ENCODE data around the gene DLK2. TPM values are rescaled to one million over a fixed set of nuclear protein-coding genes. Genes with fewer than 3 reads are reported as not detected.

DLK2 gene
- total and polyA plus RNA-seq, 2 experiments from 2014 or later: 0.21 to 0.47 TPM

DNA sequence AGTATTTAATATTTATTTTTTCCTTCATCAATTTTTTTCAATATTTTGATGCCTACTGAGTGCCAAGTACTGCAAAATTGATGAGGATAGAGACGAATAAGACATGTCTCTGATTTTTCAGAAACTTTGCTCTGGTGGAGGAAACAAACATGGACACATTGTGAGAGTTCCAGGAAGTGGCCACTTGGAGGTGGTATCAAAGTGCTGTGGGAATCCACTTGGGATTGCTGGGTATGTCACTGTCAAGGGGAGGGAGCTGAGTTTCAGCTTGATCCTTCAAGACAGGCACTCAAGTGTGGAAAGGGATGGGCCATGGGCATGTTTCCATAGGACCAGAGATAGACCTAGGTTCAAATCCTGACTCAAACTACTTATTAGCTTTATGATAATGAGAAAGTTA, 52.5 kb downstream of the DLK2 start:
- no peaks in the 10 kb centered on the region for H3F3A ChIP-seq (replicated peaks; ENCODE audit: low read depth)
- Mint-ChIP-seq H3K27me3 (ENCODE audit: insufficient read depth, low read depth, poor library complexity) (peaks cover 4% of the 10 kb centered on the region), H3K4me3 (no peak overlapping the region), H3K9me3 (no peaks in the 10 kb centered on the region), H3K27ac (no peak overlapping the region), H3K36me3 (ENCODE audit: low read depth) (no peaks in the 10 kb centered on the region; the same call in 2 of the 3 replicates), H3K4me1 (no peaks in the 10 kb centered on the region)
- H3K4me1 ChIP-seq (ENCODE audit: insufficient read depth): no peaks in the 10 kb centered on the region
- no peaks in the 10 kb centered on the region for H4K20me1 ChIP-seq (replicated peaks; ENCODE audit: insufficient read depth)
- no peaks in the 10 kb centered on the region for H3K36me3 ChIP-seq (ENCODE audit: insufficient read depth)
- no peak overlapping the region for H3K4me2 ChIP-seq
- H3K4me3 ChIP-seq: no peak overlapping the region
- no peak overlapping the region for H2AFZ ChIP-seq
- no peaks in the 10 kb centered on the region for H3K79me2 ChIP-seq (replicated peaks; ENCODE audit: insufficient read depth)
- 0 out of 2 replicates have a peak, but pooled peaks cover 3% of the 10 kb centered on the region for H3K9me2 ChIP-seq (ENCODE audit: insufficient read depth)
- ATAC-seq (no peak), DNase-seq (ENCODE audit: low spot score) (no peak)
- H3K27ac ChIP-seq (ENCODE audit: low read depth): no peak overlapping the region
- H3K27me3 ChIP-seq (ENCODE audit: insufficient read depth): no peaks in the 10 kb centered on the region
- TF ChIP-seq ZNF114 (CRISPR knock-in tag; IDR thresholded peaks at IDR 0.05) (no peak), EZH2phosphoT487 (IDR thresholded peaks at IDR 0.05; ENCODE audit: unreplicated experiment) (no peak), POLR2AphosphoS5 (IDR thresholded peaks at IDR 0.05; ENCODE audit: low read depth) (no peak), NANOG (IDR thresholded peaks at IDR 0.05; ENCODE audit: borderline replicate concordance) (no peak), CREB1 (CRISPR knock-in tag; IDR thresholded peaks at IDR 0.05; ENCODE audit: low read depth) (no peak), JUNB (IDR thresholded peaks at IDR 0.05; ENCODE audit: unreplicated experiment) (no peak)
- TF ChIP-seq, protein P1, sequence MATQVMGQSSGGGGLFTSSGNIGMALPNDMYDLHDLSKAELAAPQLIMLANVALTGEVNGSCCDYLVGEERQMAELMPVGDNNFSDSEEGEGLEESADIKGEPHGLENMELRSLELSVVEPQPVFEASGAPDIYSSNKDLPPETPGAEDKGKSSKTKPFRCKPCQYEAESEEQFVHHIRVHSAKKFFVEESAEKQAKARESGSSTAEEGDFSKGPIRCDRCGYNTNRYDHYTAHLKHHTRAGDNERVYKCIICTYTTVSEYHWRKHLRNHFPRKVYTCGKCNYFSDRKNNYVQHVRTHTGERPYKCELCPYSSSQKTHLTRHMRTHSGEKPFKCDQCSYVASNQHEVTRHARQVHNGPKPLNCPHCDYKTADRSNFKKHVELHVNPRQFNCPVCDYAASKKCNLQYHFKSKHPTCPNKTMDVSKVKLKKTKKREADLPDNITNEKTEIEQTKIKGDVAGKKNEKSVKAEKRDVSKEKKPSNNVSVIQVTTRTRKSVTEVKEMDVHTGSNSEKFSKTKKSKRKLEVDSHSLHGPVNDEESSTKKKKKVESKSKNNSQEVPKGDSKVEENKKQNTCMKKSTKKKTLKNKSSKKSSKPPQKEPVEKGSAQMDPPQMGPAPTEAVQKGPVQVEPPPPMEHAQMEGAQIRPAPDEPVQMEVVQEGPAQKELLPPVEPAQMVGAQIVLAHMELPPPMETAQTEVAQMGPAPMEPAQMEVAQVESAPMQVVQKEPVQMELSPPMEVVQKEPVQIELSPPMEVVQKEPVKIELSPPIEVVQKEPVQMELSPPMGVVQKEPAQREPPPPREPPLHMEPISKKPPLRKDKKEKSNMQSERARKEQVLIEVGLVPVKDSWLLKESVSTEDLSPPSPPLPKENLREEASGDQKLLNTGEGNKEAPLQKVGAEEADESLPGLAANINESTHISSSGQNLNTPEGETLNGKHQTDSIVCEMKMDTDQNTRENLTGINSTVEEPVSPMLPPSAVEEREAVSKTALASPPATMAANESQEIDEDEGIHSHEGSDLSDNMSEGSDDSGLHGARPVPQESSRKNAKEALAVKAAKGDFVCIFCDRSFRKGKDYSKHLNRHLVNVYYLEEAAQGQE (IDR thresholded peaks at IDR 0.05; ENCODE audit: unreplicated experiment): no peak
- TF ChIP-seq, protein P2, sequence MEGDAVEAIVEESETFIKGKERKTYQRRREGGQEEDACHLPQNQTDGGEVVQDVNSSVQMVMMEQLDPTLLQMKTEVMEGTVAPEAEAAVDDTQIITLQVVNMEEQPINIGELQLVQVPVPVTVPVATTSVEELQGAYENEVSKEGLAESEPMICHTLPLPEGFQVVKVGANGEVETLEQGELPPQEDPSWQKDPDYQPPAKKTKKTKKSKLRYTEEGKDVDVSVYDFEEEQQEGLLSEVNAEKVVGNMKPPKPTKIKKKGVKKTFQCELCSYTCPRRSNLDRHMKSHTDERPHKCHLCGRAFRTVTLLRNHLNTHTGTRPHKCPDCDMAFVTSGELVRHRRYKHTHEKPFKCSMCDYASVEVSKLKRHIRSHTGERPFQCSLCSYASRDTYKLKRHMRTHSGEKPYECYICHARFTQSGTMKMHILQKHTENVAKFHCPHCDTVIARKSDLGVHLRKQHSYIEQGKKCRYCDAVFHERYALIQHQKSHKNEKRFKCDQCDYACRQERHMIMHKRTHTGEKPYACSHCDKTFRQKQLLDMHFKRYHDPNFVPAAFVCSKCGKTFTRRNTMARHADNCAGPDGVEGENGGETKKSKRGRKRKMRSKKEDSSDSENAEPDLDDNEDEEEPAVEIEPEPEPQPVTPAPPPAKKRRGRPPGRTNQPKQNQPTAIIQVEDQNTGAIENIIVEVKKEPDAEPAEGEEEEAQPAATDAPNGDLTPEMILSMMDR (conservative IDR thresholded peaks at IDR 0.05; ENCODE audit: low read depth in 2 of 2): peak in 1 of 2 experiments; percentile 8; a peak in 1 of 4 replicates

DNA sequence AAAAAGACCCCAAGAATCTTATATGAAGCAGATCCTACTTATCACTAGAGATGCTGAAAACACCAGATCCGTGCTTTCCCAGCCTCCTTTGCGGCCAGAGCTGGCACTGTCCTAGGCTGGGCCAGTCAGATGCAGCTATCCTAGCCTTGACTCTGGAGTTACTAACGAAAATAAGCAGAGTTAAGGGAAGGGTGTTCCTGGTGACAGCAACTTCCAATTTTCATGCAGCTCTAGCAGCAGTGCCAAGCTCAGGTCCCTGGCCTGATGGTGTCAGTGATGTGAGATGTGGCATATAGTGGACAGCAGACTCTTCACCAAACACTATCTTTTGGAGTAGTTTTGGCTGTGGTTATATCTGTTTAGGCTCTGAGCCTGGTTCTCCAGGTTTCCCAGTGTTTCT, 53.6 kb downstream of the DLK2 start:
- no peak overlapping the region for H3K4me3 ChIP-seq
- no peaks in the 10 kb centered on the region for H4K20me1 ChIP-seq (replicated peaks; ENCODE audit: insufficient read depth)
- no peak for ATAC-seq
- no peaks in the 10 kb centered on the region for H3K9me2 ChIP-seq (ENCODE audit: insufficient read depth)
- peaks cover 5% of the 10 kb centered on the region for H3K27me3 Mint-ChIP-seq (ENCODE audit: insufficient read depth, low read depth, poor library complexity)
- H3K79me2 ChIP-seq (replicated peaks; ENCODE audit: insufficient read depth): no peaks in the 10 kb centered on the region
- no peaks in the 10 kb centered on the region; the same call in 2 of the 3 replicates for H3K36me3 Mint-ChIP-seq (ENCODE audit: low read depth)
- H3K27ac ChIP-seq (ENCODE audit: low read depth): no peak overlapping the region
- no peak overlapping the region for H3K4me2 ChIP-seq
- H2AFZ ChIP-seq: no peak overlapping the region
- H3K4me3 Mint-ChIP-seq: no peak overlapping the region
- no peak for DNase-seq (ENCODE audit: low spot score)
- H3K4me1 Mint-ChIP-seq: peaks cover 5% of the 10 kb centered on the region; the same call in 2 of the 3 replicates
- H3K36me3 ChIP-seq (ENCODE audit: insufficient read depth): no peaks in the 10 kb centered on the region
- H3K4me1 ChIP-seq (ENCODE audit: insufficient read depth): no peaks in the 10 kb centered on the region
- H3K9me3 Mint-ChIP-seq: no peaks in the 10 kb centered on the region
- H3F3A ChIP-seq (replicated peaks; ENCODE audit: low read depth): no peaks in the 10 kb centered on the region
- no peak overlapping the region for H3K27ac Mint-ChIP-seq
- no peaks in the 10 kb centered on the region for H3K27me3 ChIP-seq (ENCODE audit: insufficient read depth)
- TF ChIP-seq EZH2phosphoT487 (IDR thresholded peaks at IDR 0.05; ENCODE audit: unreplicated experiment): no peak
- TF ChIP-seq, protein P3, sequence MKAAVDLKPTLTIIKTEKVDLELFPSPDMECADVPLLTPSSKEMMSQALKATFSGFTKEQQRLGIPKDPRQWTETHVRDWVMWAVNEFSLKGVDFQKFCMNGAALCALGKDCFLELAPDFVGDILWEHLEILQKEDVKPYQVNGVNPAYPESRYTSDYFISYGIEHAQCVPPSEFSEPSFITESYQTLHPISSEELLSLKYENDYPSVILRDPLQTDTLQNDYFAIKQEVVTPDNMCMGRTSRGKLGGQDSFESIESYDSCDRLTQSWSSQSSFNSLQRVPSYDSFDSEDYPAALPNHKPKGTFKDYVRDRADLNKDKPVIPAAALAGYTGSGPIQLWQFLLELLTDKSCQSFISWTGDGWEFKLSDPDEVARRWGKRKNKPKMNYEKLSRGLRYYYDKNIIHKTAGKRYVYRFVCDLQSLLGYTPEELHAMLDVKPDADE (IDR thresholded peaks at IDR 0.05): no peak
- no peak for TF ChIP-seq ZNF114 (CRISPR knock-in tag; IDR thresholded peaks at IDR 0.05)
- TF ChIP-seq, protein P4, sequence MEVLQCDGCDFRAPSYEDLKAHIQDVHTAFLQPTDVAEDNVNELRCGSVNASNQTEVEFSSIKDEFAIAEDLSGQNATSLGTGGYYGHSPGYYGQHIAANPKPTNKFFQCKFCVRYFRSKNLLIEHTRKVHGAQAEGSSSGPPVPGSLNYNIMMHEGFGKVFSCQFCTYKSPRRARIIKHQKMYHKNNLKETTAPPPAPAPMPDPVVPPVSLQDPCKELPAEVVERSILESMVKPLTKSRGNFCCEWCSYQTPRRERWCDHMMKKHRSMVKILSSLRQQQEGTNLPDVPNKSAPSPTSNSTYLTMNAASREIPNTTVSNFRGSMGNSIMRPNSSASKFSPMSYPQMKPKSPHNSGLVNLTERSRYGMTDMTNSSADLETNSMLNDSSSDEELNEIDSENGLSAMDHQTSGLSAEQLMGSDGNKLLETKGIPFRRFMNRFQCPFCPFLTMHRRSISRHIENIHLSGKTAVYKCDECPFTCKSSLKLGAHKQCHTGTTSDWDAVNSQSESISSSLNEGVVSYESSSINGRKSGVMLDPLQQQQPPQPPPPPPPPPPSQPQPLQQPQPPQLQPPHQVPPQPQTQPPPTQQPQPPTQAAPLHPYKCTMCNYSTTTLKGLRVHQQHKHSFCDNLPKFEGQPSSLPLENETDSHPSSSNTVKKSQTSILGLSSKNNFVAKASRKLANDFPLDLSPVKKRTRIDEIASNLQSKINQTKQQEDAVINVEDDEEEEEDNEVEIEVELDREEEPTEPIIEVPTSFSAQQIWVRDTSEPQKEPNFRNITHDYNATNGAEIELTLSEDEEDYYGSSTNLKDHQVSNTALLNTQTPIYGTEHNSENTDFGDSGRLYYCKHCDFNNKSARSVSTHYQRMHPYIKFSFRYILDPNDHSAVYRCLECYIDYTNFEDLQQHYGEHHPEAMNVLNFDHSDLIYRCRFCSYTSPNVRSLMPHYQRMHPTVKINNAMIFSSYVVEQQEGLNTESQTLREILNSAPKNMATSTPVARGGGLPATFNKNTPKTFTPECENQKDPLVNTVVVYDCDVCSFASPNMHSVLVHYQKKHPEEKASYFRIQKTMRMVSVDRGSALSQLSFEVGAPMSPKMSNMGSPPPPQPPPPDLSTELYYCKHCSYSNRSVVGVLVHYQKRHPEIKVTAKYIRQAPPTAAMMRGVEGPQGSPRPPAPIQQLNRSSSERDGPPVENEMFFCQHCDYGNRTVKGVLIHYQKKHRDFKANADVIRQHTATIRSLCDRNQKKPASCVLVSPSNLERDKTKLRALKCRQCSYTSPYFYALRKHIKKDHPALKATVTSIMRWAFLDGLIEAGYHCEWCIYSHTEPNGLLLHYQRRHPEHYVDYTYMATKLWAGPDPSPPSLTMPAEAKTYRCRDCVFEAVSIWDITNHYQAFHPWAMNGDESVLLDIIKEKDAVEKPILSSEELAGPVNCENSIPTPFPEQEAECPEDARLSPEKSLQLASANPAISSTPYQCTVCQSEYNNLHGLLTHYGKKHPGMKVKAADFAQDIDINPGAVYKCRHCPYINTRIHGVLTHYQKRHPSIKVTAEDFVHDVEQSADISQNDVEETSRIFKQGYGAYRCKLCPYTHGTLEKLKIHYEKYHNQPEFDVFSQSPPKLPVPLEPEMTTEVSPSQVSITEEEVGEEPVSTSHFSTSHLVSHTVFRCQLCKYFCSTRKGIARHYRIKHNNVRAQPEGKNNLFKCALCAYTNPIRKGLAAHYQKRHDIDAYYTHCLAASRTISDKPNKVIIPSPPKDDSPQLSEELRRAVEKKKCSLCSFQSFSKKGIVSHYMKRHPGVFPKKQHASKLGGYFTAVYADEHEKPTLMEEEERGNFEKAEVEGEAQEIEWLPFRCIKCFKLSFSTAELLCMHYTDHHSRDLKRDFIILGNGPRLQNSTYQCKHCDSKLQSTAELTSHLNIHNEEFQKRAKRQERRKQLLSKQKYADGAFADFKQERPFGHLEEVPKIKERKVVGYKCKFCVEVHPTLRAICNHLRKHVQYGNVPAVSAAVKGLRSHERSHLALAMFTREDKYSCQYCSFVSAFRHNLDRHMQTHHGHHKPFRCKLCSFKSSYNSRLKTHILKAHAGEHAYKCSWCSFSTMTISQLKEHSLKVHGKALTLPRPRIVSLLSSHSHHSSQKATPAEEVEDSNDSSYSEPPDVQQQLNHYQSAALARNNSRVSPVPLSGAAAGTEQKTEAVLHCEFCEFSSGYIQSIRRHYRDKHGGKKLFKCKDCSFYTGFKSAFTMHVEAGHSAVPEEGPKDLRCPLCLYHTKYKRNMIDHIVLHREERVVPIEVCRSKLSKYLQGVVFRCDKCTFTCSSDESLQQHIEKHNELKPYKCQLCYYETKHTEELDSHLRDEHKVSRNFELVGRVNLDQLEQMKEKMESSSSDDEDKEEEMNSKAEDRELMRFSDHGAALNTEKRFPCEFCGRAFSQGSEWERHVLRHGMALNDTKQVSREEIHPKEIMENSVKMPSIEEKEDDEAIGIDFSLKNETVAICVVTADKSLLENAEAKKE (CRISPR knock-in tag; IDR thresholded peaks at IDR 0.05): no peak

All from GM23338 (cell line).